GM23338 (cell line): ENCODE data around the gene ZNF792. TPM values are rescaled to one million over a fixed set of nuclear protein-coding genes. Genes with fewer than 3 reads are reported as not detected.

Experiments used
- ATAC-seq: fragments of 200-7000 bp; cut with Tn5 transposase; 3 replicates; pipeline ENCODE4 v1.9.1; 2020
- DNase-seq: peaks from one replicate; pipeline ENCODE4 v3.0.0-alpha.2; 2015; ENCODE audit warnings: low spot score
- H2AFZ ChIP-seq: fragments of 200-600 bp; sonication (generic); 2 replicates; pipeline ENCODE4 v1.8.0; 2016; ENCODE audit warnings: antibody characterized with exemption, mild to moderate bottlenecking, moderate library complexity
- H3F3A ChIP-seq: fragments of 200-600 bp; sonication (generic); replicated peaks from 2 replicates; pipeline ENCODE4 v1.8.0; 2017; ENCODE audit warnings: antibody characterized with exemption, mixed run types, low read depth
- H3K27ac ChIP-seq: fragments of 200-600 bp; sonication (generic); 2 replicates; pipeline ENCODE4 v1.6.1; 2016; ENCODE audit warnings: low read depth
- H3K27me3 ChIP-seq: fragments of 200-600 bp; sonication (generic); 2 replicates; pipeline ENCODE4 v1.8.0; 2016; ENCODE audit warnings: mild to moderate bottlenecking, mixed run types, moderate library complexity; ENCODE audit not compliant: insufficient read depth
- H3K36me3 ChIP-seq: fragments of 200-600 bp; sonication (generic); 2 replicates; pipeline ENCODE4 v1.8.0; 2016; ENCODE audit warnings: mild to moderate bottlenecking; ENCODE audit not compliant: insufficient read depth
- H3K4me1 ChIP-seq: fragments of 200-600 bp; sonication (generic); 2 replicates; pipeline ENCODE4 v1.8.0; 2016; ENCODE audit warnings: mild to moderate bottlenecking, moderate library complexity; ENCODE audit not compliant: insufficient read depth
- H3K4me2 ChIP-seq: fragments of 200-600 bp; sonication (generic); 2 replicates; pipeline ENCODE4 v1.7.1; 2017; ENCODE audit warnings: mixed run types
- H3K4me3 ChIP-seq: fragments of 200-600 bp; sonication (generic); 2 replicates; pipeline ENCODE4 v1.6.1; 2016; ENCODE audit warnings: mixed run types
- H3K79me2 ChIP-seq: fragments of 200-600 bp; sonication (generic); replicated peaks from 2 replicates; pipeline ENCODE4 v1.8.0; 2017; ENCODE audit warnings: mild to moderate bottlenecking; ENCODE audit not compliant: insufficient read depth
- H3K9me2 ChIP-seq: fragments of 200-600 bp; sonication (generic); 2 replicates; pipeline ENCODE4 v1.8.0; 2017; ENCODE audit not compliant: insufficient read depth
- H4K20me1 ChIP-seq: fragments of 200-600 bp; sonication (generic); replicated peaks from 2 replicates; pipeline ENCODE4 v1.8.0; 2017; ENCODE audit warnings: mild to moderate bottlenecking; ENCODE audit not compliant: insufficient read depth
- H3K27ac Mint-ChIP-seq: 2 replicates; pipeline ENCODE4 v1.8.0; 2020; ENCODE audit warnings: inconsistent platforms, mild to moderate bottlenecking, moderate library complexity, mixed read lengths
- H3K27me3 Mint-ChIP-seq: 3 replicates; pipeline ENCODE4 v1.8.0; 2022; ENCODE audit warnings: low read depth, mild to moderate bottlenecking, moderate library complexity, mixed read lengths, inconsistent platforms; ENCODE audit not compliant: insufficient read depth, poor library complexity
- H3K36me3 Mint-ChIP-seq: 3 replicates; pipeline ENCODE4 v1.8.0; 2021; ENCODE audit warnings: low read depth, mild to moderate bottlenecking, inconsistent platforms, moderate library complexity, mixed read lengths
- H3K4me1 Mint-ChIP-seq: 3 replicates; pipeline ENCODE4 v1.8.0; 2020; ENCODE audit warnings: mild to moderate bottlenecking, inconsistent platforms, mixed read lengths
- H3K4me3 Mint-ChIP-seq: 3 replicates; pipeline ENCODE4 v1.8.0; 2021; ENCODE audit warnings: moderate library complexity, mild to moderate bottlenecking, inconsistent platforms, mixed read lengths
- H3K9me3 Mint-ChIP-seq: 3 replicates; pipeline ENCODE4 v1.8.0; 2020; ENCODE audit warnings: moderate library complexity, mild to moderate bottlenecking, inconsistent platforms, mixed read lengths
- CREB1 ChIP-seq: fragments of 250-450 bp; sonication (Bioruptor Pico); IDR thresholded peaks from 2 replicates; pipeline ENCODE4 v1.5.0; 2020; ENCODE audit warnings: low read depth, mild to moderate bottlenecking, moderate library complexity
- ETS1 ChIP-seq: IDR thresholded peaks from 2 replicates; pipeline ENCODE4 v1.6.1; 2016; ENCODE audit warnings: antibody characterized with exemption
- EZH2 ChIP-seq: fragments of 200-600 bp; sonication (generic); IDR thresholded peaks from one replicate; pipeline ENCODE4 v1.8.0; 2017; ENCODE audit warnings: antibody characterized with exemption, mild to moderate bottlenecking, low read depth; ENCODE audit not compliant: unreplicated experiment
- EZH2phosphoT487 ChIP-seq: fragments of 200-600 bp; sonication (generic); IDR thresholded peaks from one replicate; pipeline ENCODE4 v1.8.1; 2018; ENCODE audit warnings: antibody characterized with exemption; ENCODE audit not compliant: unreplicated experiment
- NANOG ChIP-seq: IDR thresholded peaks from 2 replicates; pipeline ENCODE4 v1.6.1; 2016; ENCODE audit warnings: antibody characterized with exemption, borderline replicate concordance
- POLR2AphosphoS5 ChIP-seq: IDR thresholded peaks from 2 replicates; pipeline ENCODE4 v1.6.1; 2016; ENCODE audit warnings: antibody characterized with exemption, low read depth
- REST ChIP-seq: IDR thresholded peaks from one replicate; pipeline ENCODE4 v1.6.1; 2018; ENCODE audit warnings: antibody characterized with exemption; ENCODE audit not compliant: unreplicated experiment
- STAT1 ChIP-seq: IDR thresholded peaks from one replicate; pipeline ENCODE4 v1.6.1; 2016; ENCODE audit warnings: antibody characterized with exemption; ENCODE audit not compliant: unreplicated experiment
- ZNF331 ChIP-seq: fragments of 250-450 bp; sonication (Bioruptor Pico); IDR thresholded peaks from 2 replicates; pipeline ENCODE4 v1.5.0; 2020; ENCODE audit warnings: low read depth, mild to moderate bottlenecking, moderate library complexity
- ZNF462 ChIP-seq: fragments of 250-450 bp; sonication (Bioruptor Pico); IDR thresholded peaks from 2 replicates; pipeline ENCODE4 v1.5.0; 2020; ENCODE audit warnings: mild to moderate bottlenecking, moderate library complexity
- polyA plus RNA-seq: library from polyadenylated mRNA; unstranded; fragments of >200 nt; fragmentation: Nextera tagmentation; extraction: Ambion mirVana; gene quantifications from 2 replicates; pipeline ENCODE4 v1.2.1, GENCODE V29; 2016
- total RNA-seq: library from RNA; depleted of rRNA; stranded (reverse); fragments of >200 nt; shearing (Covaris generic); gene quantifications from 2 replicates; pipeline ENCODE4 v1.2.3, GENCODE V29; 2014

ZNF792 gene
- total and polyA plus RNA-seq, 2 experiments from 2014 or later, result 1.3 to 12.8 TPM

- TF ChIP-seq ZNF462 (CRISPR knock-in tag) (no peak), CREB1 (CRISPR knock-in tag) (no peak), ZNF331 (CRISPR knock-in tag) (no peak), NANOG (no peak), POLR2AphosphoS5 (no peak), STAT1 (no peak), ETS1 (no peak), EZH2 (no peak), EZH2phosphoT487 (no peak)
Observed at GRCh38 chr19:34969721-34970120, 5.7 kb upstream of the ZNF792 start (continued).

- Mint-ChIP-seq H3K27ac (no peak overlapping the region), H3K9me3 (peaks cover 64% of the 10 kb centered on the region), H3K4me3 (no peak overlapping the region), H3K4me1 (peaks cover 11% of the 10 kb centered on the region; the same call in 2 of the 3 replicates), H3K27me3 (peaks cover 14% of the 10 kb centered on the region), H3K36me3 (peaks cover 50% of the 10 kb centered on the region)
- peaks cover 6% of the 10 kb centered on the region for H3K4me1 ChIP-seq
- H3K36me3 ChIP-seq, result no peaks in the 10 kb centered on the region
- no peak overlapping the region for H3K4me2 ChIP-seq
- H3K79me2 ChIP-seq, result peaks cover 7% of the 10 kb centered on the region
- ATAC-seq, result no peak
- H3K4me3 ChIP-seq, result no peak overlapping the region
- H3K27me3 ChIP-seq, result peaks cover 8% of the 10 kb centered on the region
- no peaks in the 10 kb centered on the region for H3K9me2 ChIP-seq
- H3F3A ChIP-seq, result 0 out of 2 replicates have a peak, but pooled peaks cover 3% of the 10 kb centered on the region
- no peak overlapping the region for H2AFZ ChIP-seq
- no peak for DNase-seq
- no peaks in the 10 kb centered on the region for H4K20me1 ChIP-seq
- no peak overlapping the region for H3K27ac ChIP-seq
- TF ChIP-seq REST, result no peak
Observed at GRCh38 chr19:34967551-34967950, 3.5 kb upstream of the ZNF792 start.
